GM21360 (cell line): ENCODE measurements around the gene GJA8.
"Not testable (repeated sequence)": the region's sequence is repeated elsewhere in the genome, so short reads cannot be mapped to it uniquely, and the experiment has no call there.

Experiments used
- ATAC-seq: cut with Tn5 transposase; IDR thresholded peaks from one replicate; pipeline ENCODE4 v1.9.1; 2021; ENCODE audit warnings: mild to moderate bottlenecking, moderate library complexity; ENCODE audit not compliant: unreplicated experiment

The GJA8 gene

DNA sequence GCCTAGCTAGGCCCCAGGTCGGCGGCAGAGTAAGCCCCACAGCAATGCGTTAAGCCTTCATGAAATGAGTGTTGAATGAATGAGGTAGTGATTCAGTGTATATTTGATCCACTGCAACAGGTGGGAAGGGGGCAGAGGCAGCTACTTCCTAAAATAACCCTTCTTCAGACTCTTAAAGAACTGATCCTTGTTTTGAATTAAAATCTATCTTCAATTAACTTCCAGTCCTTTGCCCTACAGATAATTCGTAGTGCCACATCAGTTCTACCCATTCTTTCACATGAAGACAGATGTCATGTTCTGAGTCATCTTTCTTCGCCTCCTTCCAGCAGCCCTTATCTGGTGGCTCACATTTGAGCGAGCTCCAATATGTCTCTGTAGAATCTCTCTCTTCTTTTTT, 24.6 kb downstream of the GJA8 start:
- ATAC-seq: not testable (repeated sequence)

DNA sequence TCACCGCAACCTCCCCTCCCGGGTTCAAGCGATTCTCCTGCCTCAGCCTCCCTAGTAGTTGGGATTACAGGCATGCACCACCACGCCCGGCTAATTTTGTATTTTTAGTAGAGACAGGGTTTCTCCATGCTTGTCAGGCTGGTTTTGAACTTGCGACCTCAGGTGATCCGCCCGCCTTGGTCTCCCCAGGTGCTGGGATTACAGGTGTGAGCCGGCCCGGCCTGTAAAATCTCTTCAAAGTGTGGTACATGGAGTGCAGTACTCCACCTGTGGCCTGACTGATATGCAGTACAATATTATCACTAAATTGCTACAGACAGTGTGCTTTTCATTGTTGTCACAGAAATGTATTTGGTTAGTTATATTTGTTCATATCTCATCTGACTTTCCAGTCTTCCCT, 25.1 kb downstream of the GJA8 start:
- ATAC-seq: not testable (repeated sequence)

DNA sequence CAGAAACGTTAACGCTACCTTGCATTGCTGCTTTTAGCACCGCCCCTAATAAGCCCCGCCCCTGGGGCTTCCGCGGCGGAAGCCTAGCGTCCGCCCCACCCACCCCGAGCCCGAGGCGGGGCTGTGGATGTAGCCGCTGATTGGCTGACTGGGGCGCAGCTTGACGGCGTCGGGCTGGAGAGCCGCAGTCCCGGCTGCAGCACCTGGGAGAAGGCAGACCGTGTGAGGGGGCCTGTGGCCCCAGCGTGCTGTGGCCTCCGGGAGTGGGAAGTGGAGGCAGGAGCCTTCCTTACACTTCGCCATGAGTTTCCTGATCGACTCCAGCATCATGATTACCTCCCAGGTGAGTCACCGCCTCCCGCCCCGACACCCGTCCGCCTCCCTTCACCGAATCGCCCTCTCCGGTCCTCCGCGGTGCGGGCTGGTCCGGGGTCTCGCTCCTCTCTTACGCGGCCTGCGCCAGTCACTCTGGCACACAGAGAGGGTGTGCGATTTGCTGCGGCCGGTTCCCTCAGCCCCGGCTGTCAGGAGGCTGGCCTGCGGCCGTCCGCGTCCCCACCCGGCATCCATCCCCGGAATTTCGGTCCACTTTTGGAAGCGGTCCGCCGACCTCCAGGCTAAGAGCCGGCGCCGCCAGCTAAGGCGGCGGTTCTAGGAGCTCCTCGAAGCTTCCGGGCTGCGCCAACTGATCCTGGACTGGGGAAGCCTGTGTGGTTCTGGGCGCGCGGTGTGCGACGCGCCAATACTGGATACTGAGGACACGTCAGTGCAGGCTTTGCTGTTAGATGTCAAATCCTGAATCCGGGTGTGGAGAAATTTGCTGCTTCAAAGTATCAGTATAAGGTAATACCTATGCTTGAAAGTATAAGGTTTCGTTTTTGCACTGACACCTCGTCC, 25.9 kb downstream of the GJA8 start, which contains the start of gene GPR89B:
TSS of gene GPR89B (plus strand) at position 185 of the 897 bp plus-strand sequence. CDS start at position 302, 117 bp downstream.
- ATAC-seq: peak; percentile 92

DNA sequence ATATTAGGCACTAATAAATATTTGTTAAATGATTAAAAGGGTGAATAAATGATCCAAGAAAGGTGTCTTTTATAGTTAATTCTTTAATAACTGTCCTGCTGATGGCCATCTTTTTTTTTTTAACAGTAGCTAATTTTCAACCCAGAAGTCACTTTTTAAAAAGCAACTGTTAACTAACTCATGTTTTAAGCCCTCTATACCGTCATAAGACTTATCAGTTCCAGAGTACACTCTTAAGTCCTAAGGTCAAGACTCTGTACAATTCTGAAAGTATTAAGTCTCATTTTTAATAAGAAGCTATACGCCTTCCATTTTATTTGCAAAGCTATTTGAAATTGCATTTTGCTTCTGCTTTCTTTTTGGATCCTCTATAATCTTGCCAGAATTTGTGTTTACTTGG, 28.5 kb downstream of the GJA8 start:
- not testable (repeated sequence) for ATAC-seq

DNA sequence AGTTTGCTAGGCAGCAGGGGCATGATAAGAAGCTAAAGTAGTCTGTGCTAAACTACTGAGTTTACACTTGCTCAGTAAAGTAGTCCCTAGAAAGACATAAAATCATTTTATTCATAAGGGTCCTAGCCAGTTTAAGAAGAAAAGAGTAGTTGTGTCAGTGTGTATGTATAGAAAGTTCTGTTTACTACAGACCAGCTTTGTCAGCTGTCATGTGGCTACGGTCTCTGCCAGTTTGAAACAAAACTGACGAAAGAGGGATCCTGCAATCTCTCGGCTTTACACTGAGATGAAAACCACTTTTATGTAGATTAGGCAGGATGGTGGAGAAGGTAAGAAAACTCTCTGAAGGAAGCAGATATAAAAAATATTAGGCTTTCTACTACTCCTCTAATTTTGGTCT, 32.7 kb downstream of the GJA8 start:
- not testable (repeated sequence) for ATAC-seq

DNA sequence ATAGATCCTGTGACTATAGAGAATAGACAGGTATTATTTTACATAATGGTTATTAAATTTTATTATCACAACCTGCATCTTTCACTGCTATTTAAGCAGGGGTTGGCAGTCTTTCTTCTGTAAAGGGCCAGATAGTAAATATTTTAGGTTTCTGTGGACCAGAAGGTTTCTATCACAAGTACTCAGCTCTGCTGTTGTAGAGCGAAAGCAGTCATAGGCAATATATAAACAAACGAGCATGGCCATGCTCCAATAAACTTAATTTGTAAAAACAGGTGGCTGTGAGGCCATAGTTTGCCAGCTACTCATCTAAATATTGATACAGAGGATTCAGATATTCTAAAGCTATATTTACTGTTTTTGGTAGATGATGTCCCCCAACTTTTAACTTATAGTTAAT, 37.9 kb downstream of the GJA8 start:
- ATAC-seq: not testable (repeated sequence)

DNA sequence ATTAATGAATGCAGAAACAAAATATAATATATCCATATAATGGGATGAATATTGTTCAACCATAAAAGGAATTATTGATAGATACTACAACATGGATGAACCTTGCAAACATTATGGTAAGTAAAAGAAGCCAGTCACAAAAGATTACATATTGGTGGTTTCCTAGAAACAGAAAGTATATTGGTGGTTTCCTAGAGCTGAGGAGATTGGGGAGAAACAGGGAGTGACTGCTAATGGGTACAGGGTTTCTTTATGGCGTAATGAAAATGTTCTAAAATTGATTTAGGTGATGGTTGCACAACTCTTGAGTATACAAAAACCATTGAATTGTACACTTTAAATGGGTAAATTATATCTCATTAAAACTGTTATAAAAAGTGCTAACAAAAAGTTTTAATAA, 40.0 kb downstream of the GJA8 start:
- not testable (repeated sequence) for ATAC-seq

DNA sequence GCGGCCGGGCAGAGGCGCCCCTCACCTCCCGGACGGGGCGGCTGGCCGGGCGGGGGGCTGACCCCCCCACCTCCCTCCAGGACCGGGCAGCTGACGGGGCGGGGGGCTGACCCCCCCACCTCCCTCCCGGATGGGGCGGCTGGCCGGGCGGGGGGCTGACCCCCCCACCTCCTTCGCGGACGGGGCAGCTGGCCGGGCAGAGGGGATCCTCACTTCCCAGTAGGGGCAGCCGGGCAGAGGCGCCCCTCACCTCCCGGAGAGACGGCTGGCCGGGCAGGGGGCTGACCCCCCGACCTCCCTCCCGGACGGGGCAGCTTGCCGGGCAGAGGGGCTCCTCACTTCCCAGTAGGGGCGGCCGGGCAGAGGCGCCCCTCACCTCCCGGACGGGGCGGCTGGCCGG, 46.9 kb downstream of the GJA8 start:
- ATAC-seq: not testable (repeated sequence)
